Gastroesophageal sphincter (tissue), 3 donors: ENCODE results near the gene ST6GALNAC6.

Experiments
- EP300 ChIP-seq: sonication (generic); formaldehyde crosslinking; IDR thresholded peaks from one replicate; pipeline ENCODE4 v1.6.1; 2017; ENCODE audit warnings: antibody characterized with exemption, mild to moderate bottlenecking
- POLR2A ChIP-seq, 2 donors: fragments of 450-650 bp; IDR thresholded peaks; one replicate each; pipeline ENCODE4 v1.6.1; 2017; ENCODE audit warnings: antibody characterized with exemption in 2 of 2, mild to moderate bottlenecking in 2 of 2, moderate library complexity in 1 of 2
- POLR2AphosphoS5 ChIP-seq: sonication (generic); formaldehyde crosslinking; IDR thresholded peaks from one replicate; pipeline ENCODE4 v1.6.1; 2017; ENCODE audit warnings: antibody characterized with exemption
- TF ChIP-seq, protein P1 (sequence below), 4 experiments: fragments of 200-600 bp in 2 of 4; fragments of 450-650 bp in 2 of 4; sonication (generic) in 1 of 4; IDR thresholded peaks; one replicate each; pipeline ENCODE4 v1.5.1; 2017 to 2019; ENCODE audit warnings: antibody characterized with exemption in 4 of 4, mild to moderate bottlenecking in 2 of 4, moderate library complexity in 2 of 4

DNA sequence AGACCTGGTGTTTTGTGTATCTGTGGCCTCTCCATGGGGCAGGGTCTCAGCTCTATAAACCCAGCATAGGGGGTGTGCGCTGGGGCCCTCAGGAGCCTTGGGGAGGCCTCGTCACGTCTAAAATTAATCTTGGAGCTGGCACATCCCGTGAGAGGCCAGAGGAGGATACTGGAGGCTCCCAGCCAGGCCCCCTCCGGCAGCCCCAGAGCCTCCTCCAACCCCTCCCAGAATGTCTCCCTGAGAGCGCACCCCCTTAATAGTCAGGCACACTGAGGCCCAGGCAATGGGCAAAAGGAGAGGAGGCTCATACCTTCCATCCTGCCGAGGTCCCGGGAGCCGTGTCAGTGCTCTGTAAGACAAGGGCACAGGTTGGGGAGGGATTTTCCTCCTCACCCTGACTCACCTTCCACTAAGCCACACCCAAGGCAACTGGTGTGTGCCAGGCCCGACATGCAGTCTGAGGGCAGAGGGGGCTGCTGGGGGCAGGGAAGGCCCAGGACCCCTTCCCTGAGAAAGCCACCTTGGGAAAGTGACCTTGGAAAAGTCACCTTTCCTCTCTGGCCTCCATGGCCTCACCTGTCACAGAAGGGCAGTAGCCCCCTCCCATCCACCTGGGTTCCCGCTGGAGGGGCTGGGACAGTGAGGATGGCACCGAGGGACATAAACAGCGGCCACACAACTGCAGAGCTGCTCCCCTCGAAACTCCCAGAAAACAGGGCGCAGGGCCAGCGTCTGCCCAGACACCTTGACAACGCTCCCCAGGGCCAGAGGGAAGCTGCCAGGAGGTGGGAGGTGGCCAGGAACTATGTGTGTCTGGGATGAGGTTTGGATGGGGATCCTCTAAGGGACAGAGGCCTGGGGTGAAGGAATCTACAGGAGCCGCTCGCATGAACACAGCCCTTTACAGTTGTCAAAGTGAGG lies 24.8 kb downstream of the ST6GALNAC6 start:
- TF ChIP-seq POLR2A (IDR thresholded peaks at IDR 0.05) (no peak), POLR2AphosphoS5 (no peak), EP300 (no peak)
- TF ChIP-seq, protein P1, sequence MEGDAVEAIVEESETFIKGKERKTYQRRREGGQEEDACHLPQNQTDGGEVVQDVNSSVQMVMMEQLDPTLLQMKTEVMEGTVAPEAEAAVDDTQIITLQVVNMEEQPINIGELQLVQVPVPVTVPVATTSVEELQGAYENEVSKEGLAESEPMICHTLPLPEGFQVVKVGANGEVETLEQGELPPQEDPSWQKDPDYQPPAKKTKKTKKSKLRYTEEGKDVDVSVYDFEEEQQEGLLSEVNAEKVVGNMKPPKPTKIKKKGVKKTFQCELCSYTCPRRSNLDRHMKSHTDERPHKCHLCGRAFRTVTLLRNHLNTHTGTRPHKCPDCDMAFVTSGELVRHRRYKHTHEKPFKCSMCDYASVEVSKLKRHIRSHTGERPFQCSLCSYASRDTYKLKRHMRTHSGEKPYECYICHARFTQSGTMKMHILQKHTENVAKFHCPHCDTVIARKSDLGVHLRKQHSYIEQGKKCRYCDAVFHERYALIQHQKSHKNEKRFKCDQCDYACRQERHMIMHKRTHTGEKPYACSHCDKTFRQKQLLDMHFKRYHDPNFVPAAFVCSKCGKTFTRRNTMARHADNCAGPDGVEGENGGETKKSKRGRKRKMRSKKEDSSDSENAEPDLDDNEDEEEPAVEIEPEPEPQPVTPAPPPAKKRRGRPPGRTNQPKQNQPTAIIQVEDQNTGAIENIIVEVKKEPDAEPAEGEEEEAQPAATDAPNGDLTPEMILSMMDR (IDR thresholded peaks at IDR 0.05), result no peak
